Suprapubic skin (tissue), 4 donors: ENCODE measurements around the gene C3orf80. TPM values are rescaled to one million over a fixed set of nuclear protein-coding genes. Genes with fewer than 3 reads are reported as not detected.

Source experiments
- DNase-seq, 2 donors: peaks; one replicate each; pipeline ENCODE4 v3.0.0-alpha.2; 2019; ENCODE audit warnings: low spot score in 2 of 2
- H3K27ac ChIP-seq: fragments of 200-600 bp; sonication (generic); one replicate; pipeline ENCODE4 v1.5.1; 2019
- H3K27me3 ChIP-seq: fragments of 200-600 bp; sonication (generic); one replicate; pipeline ENCODE4 v1.5.1; 2019
- H3K36me3 ChIP-seq: fragments of 200-600 bp; sonication (generic); one replicate; pipeline ENCODE4 v1.5.1; 2019
- H3K4me1 ChIP-seq: fragments of 200-600 bp; sonication (generic); one replicate; pipeline ENCODE4 v1.5.1; 2019
- H3K4me3 ChIP-seq: fragments of 200-600 bp; sonication (generic); one replicate; pipeline ENCODE4 v1.5.1; 2019; ENCODE audit warnings: mild to moderate bottlenecking
- H3K9me3 ChIP-seq: fragments of 200-600 bp; sonication (generic); one replicate; pipeline ENCODE4 v1.5.1; 2019
- CTCF ChIP-seq, 2 donors: fragments of 200-600 bp in 1 of 2; fragments of 450-650 bp in 1 of 2; sonication (generic) in 1 of 2; IDR thresholded peaks; one replicate each; pipeline ENCODE4 v1.5.1; 2016 to 2019; ENCODE audit warnings: antibody characterized with exemption in 2 of 2, mild to moderate bottlenecking in 1 of 2, moderate library complexity in 1 of 2
- EP300 ChIP-seq: sonication (generic); formaldehyde crosslinking; IDR thresholded peaks from one replicate; pipeline ENCODE4 v1.6.1; 2017; ENCODE audit warnings: antibody characterized with exemption
- POLR2A ChIP-seq, 2 donors: fragments of 450-650 bp; IDR thresholded peaks; one replicate each; pipeline ENCODE4 v1.6.1; 2017; ENCODE audit warnings: antibody characterized with exemption in 2 of 2, mild to moderate bottlenecking in 2 of 2, moderate library complexity in 2 of 2
- POLR2AphosphoS5 ChIP-seq, 3 donors: sonication (generic); formaldehyde crosslinking; IDR thresholded peaks; one replicate each; pipeline ENCODE4 v1.6.1; 2017; ENCODE audit warnings: antibody characterized with exemption in 3 of 3
- WGBS: methylation state at CpG from one replicate; pipeline ENCODE4 v1.1.5; 2018; 5-methylcytosine and 5-hydroxymethylcytosine counted together
- total RNA-seq, 4 donors: library from RNA; depleted of rRNA; stranded (reverse); fragments of >200 nt; gene quantifications; one replicate each; pipeline ENCODE4 v1.1.0, GENCODE V29; 2016

The C3orf80 gene
- total RNA-seq, 4 donors from 2014 or later, result 0.72 to 0.91 TPM; not detected in 2

DNA sequence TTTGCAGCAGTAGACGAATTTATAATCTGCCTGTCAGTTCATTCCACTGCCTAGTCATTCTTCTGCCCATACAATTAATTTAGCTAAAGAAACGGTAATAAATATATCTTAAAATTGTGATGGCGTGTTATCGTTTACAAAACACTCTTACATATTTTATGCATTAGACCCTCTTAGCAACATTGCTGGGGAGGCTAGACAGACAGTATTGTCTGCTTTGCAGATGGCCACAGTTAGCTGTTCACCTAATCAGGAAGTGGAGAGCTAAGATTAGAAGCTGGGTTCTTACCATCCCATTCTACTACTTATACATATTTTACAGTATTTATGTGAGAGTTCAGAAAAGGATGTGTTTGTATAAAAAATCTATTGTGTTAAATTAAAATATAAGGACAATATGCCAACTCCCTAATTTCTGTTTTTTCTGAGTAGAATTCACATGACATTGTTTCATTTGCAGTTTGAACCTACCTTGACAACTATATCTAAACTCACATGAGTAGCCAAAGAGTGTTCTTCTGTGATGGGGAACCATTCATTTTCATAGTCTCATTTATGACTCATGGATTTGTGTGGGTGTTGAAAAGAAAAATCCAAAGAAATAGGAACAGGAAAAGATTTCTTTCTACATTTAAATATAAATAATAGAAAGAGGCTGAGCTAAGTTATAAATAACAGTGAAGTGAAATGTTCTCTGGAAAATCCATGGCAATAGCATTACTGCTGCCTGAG, 41.7 kb upstream of the C3orf80 start:
- H3K4me3 ChIP-seq, result no peak overlapping the region
- no peak for DNase-seq
- TF ChIP-seq POLR2AphosphoS5 (IDR thresholded peaks at IDR 0.05) (no peak), POLR2A (IDR thresholded peaks at IDR 0.05) (no peak), EP300 (no peak), CTCF (IDR thresholded peaks at IDR 0.05) (no peak)
- 75% methylated on average over 4 of the region's 4 CpGs for WGBS
- no peaks in the 10 kb centered on the region for H3K27me3 ChIP-seq
- no peaks in the 10 kb centered on the region for H3K36me3 ChIP-seq
- no peak overlapping the region for H3K27ac ChIP-seq
- peaks cover 14% of the 10 kb centered on the region for H3K4me1 ChIP-seq
- H3K9me3 ChIP-seq, result no peaks in the 10 kb centered on the region

- no peak overlapping the region for H3K27ac ChIP-seq
- H3K4me1 ChIP-seq, result peaks cover 14% of the 10 kb centered on the region
- H3K9me3 ChIP-seq, result no peaks in the 10 kb centered on the region
- DNase-seq, result no peak
- WGBS, result 24% methylated on average over 3 of the region's 3 CpGs
- TF ChIP-seq POLR2A (IDR thresholded peaks at IDR 0.05), result no peak
- no peak for TF ChIP-seq POLR2AphosphoS5 (IDR thresholded peaks at IDR 0.05)
- TF ChIP-seq CTCF (IDR thresholded peaks at IDR 0.05), result no peak
- no peak for TF ChIP-seq EP300
- no peaks in the 10 kb centered on the region for H3K36me3 ChIP-seq
- H3K4me3 ChIP-seq, result no peak overlapping the region
- no peaks in the 10 kb centered on the region for H3K27me3 ChIP-seq
Observed at GRCh38 chr3:160184655-160185054, 40.6 kb upstream of the C3orf80 start.

DNA sequence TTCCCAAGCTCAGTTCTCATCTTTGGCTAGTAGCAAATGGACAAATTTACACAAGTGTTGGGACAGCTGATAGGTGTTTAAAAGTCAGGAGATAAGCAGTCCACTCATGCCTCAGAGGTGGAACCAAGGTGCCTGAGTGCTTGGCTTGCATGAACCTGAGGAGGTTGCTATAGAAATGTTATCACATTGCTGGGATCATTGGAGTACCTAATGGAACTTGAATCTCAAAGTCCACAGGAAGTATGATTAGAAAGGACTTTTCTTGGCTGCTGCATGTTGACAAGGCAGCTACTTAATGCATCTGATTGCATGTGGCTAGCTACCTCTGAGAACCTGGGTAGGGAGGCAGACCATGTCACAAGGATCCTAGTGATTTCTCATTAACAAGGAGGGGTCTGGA, 39.5 kb upstream of the C3orf80 start:
- TF ChIP-seq POLR2A (IDR thresholded peaks at IDR 0.05), result no peak
- TF ChIP-seq POLR2AphosphoS5 (IDR thresholded peaks at IDR 0.05), result no peak
- TF ChIP-seq CTCF (IDR thresholded peaks at IDR 0.05), result no peak
- TF ChIP-seq EP300, result no peak
- H3K36me3 ChIP-seq, result no peaks in the 10 kb centered on the region
- peaks cover 9% of the 10 kb centered on the region for H3K4me1 ChIP-seq
- H3K4me3 ChIP-seq, result no peak overlapping the region
- H3K9me3 ChIP-seq, result no peaks in the 10 kb centered on the region
- no peak for DNase-seq
- no peak overlapping the region for H3K27ac ChIP-seq
- no peaks in the 10 kb centered on the region for H3K27me3 ChIP-seq

DNA sequence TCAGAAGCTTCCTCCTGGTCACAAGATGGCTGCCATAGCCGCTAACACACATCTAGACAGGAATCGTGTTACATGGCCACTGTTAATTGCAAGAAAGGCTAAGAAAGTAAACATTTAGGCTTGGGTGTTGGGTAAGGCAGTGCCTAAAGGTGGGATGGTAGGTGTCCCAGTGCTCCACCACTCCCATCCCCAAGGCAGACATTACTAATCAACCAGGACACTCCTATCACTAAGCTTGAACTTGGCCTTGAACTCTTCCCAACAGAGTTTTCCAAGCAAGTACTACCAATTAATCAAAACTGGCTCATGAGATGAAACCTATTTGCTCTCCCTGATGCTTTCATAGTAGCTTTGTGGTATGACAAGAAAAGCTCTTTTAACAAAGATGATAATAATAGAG, 37.9 kb upstream of the C3orf80 start:
- 88% methylated on average over 2 of the region's 2 CpGs for WGBS

More for the DNA sequence above, 37.9 kb upstream of the C3orf80 start:
- no peaks in the 10 kb centered on the region for H3K9me3 ChIP-seq
- H3K36me3 ChIP-seq, result no peaks in the 10 kb centered on the region
- TF ChIP-seq POLR2AphosphoS5 (IDR thresholded peaks at IDR 0.05) (no peak), POLR2A (IDR thresholded peaks at IDR 0.05) (no peak), CTCF (IDR thresholded peaks at IDR 0.05) (no peak), EP300 (no peak)
- DNase-seq, result no peak
- H3K27ac ChIP-seq, result no peak overlapping the region
- no peaks in the 10 kb centered on the region for H3K27me3 ChIP-seq
- no peak overlapping the region for H3K4me3 ChIP-seq
- peaks cover 7% of the 10 kb centered on the region for H3K4me1 ChIP-seq
